Left lung (tissue), 10 donors: ENCODE data around the gene MAP3K15. TPM values are rescaled to one million over a fixed set of nuclear protein-coding genes. Genes with fewer than 3 reads are reported as not detected.

Experiments
- ATAC-seq: fragments of 200-7000 bp; cut with Tn5 transposase; one replicate; pipeline ENCODE4 v1.9.1; 2020; ENCODE audit warnings: moderate library complexity
- DNase-seq, 4 donors: peaks; one replicate each; pipeline ENCODE4 v3.0.0-alpha.2; 2013 to 2020
- H3K27ac ChIP-seq, 2 donors: fragments of 200-600 bp; sonication (generic) in 1 of 2; one replicate each; pipeline versions ENCODE4 v1.5.0 to v1.8.0; 2020 to 2021
- H3K27me3 ChIP-seq, 2 donors: fragments of 200-600 bp; sonication (generic) in 1 of 2; one replicate each; pipeline versions ENCODE4 v1.5.0 to v1.8.0; 2020 to 2021
- H3K36me3 ChIP-seq, 2 donors: fragments of 200-600 bp; sonication (generic) in 1 of 2; one replicate each; pipeline versions ENCODE4 v1.5.0 to v1.8.0; 2020 to 2021
- H3K4me1 ChIP-seq, 2 donors: fragments of 200-600 bp; one replicate each; pipeline ENCODE4 v1.8.0; 2021
- H3K4me3 ChIP-seq, 2 donors: fragments of 200-600 bp; sonication (generic) in 1 of 2; one replicate each; pipeline versions ENCODE4 v1.5.0 to v1.8.0; 2020 to 2021; ENCODE audit warnings: mild to moderate bottlenecking in 1 of 2
- H3K9me3 ChIP-seq, 2 donors: fragments of 200-600 bp; sonication (generic) in 1 of 2; one replicate each; pipeline versions ENCODE4 v1.5.0 to v1.8.0; 2020 to 2021
- CTCF ChIP-seq, 2 donors: fragments of 200-600 bp; sonication (generic) in 1 of 2; IDR thresholded peaks; one replicate each; pipeline versions ENCODE4 v1.5.0 to v1.8.0; 2021; ENCODE audit warnings: antibody characterized with exemption in 2 of 2
- intact Hi-C, 2 donors: fragments of 100-400 bp; cut with DNase I; formaldehyde crosslinking; loops; one replicate each; pipeline versions ENCODE4 v1.11.2 to v1.14.2; 2022
- polyA plus RNA-seq, 6 donors: library from polyadenylated mRNA; unstranded; fragments of 120-200 nt; gene quantifications; one replicate each; pipeline ENCODE4 v1.2.1, GENCODE V29; 2013; ENCODE audit not compliant: insufficient read length in 6 of 6
- total RNA-seq, 2 donors: library from RNA; stranded (reverse); fragmentation: NEBNext Ultra II Directional; extraction: Animal tissue kit (Norgen Biotek cat#: 25700); gene quantifications; one replicate each; pipeline ENCODE4 v1.2.1, GENCODE V29; 2021
- donor health status: DM: no; HTN: yes; CAD: no.
- donor health status: DM: no; HTN: no; CAD: no.

MAP3K15 gene
- total and polyA plus RNA-seq, 8 donors = 0.24 to 2.0 (median 1.6) TPM

- no peaks in the 10 kb centered on the region for H3K27me3 ChIP-seq
- TF ChIP-seq CTCF (IDR thresholded peaks at IDR 0.05) = no peak
- H3K4me1 ChIP-seq = no peaks in the 10 kb centered on the region
- DNase-seq (no peak), ATAC-seq (no peak)
- no peak overlapping the region for H3K4me3 ChIP-seq
- H3K27ac ChIP-seq = no peak overlapping the region
- intact Hi-C loops = no loop called here
- H3K36me3 ChIP-seq = peaks cover 0 to 30% of the 10 kb centered on the region in 2 donors
- no peaks in the 10 kb centered on the region for H3K9me3 ChIP-seq
Measured at GRCh38 chrX:19545651-19546050, 30.3 kb upstream of the MAP3K15 start.

- intact Hi-C loops = no loop called here
- Histone ChIP-seq H3K4me1 (no peaks in the 10 kb centered on the region), H3K4me3 (no peak overlapping the region), H3K36me3 (peaks cover 0 to 30% of the 10 kb centered on the region in 2 donors), H3K9me3 (no peaks in the 10 kb centered on the region), H3K27me3 (no peaks in the 10 kb centered on the region), H3K27ac (no peak overlapping the region)
- DNase-seq (peak in 2 of 4 donors; percentile 29 to 51), ATAC-seq (peak; percentile 95)
- peak; percentile 50 to 71 for TF ChIP-seq CTCF (IDR thresholded peaks at IDR 0.05)
Measured at GRCh38 chrX:19544693-19545305, 29.5 kb upstream of the MAP3K15 start.

GRCh38 chrX:19543951-19544381, 28.7 kb upstream of the MAP3K15 start:
- Histone ChIP-seq H3K9me3 (no peaks in the 10 kb centered on the region), H3K27me3 (no peaks in the 10 kb centered on the region), H3K4me1 (no peaks in the 10 kb centered on the region), H3K27ac (no peak overlapping the region), H3K4me3 (no peak overlapping the region), H3K36me3 (peaks cover 0 to 27% of the 10 kb centered on the region in 2 donors)
- intact Hi-C loops = no loop called here
- no peak for DNase-seq
- ATAC-seq = no peak
- no peak for TF ChIP-seq CTCF (IDR thresholded peaks at IDR 0.05)

GRCh38 chrX:19543020-19543715, 27.9 kb upstream of the MAP3K15 start:
- intact Hi-C loops = no loop called here
- H3K27me3 ChIP-seq = no peaks in the 10 kb centered on the region
- TF ChIP-seq CTCF (IDR thresholded peaks at IDR 0.05) = no peak
- H3K4me3 ChIP-seq = no peak overlapping the region
- DNase-seq = no peak
- peaks cover 0 to 21% of the 10 kb centered on the region in 2 donors for H3K36me3 ChIP-seq
- no peak for ATAC-seq
- no peaks in the 10 kb centered on the region for H3K9me3 ChIP-seq
- H3K27ac ChIP-seq = no peak overlapping the region
- no peaks in the 10 kb centered on the region for H3K4me1 ChIP-seq

GRCh38 chrX:19541931-19542330, 26.6 kb upstream of the MAP3K15 start:
- Histone ChIP-seq H3K36me3 (peaks cover 0 to 27% of the 10 kb centered on the region in 2 donors), H3K27me3 (no peaks in the 10 kb centered on the region), H3K4me3 (no peak overlapping the region), H3K9me3 (no peaks in the 10 kb centered on the region), H3K4me1 (no peaks in the 10 kb centered on the region), H3K27ac (no peak overlapping the region)
- intact Hi-C loops = no loop called here
- DNase-seq = no peak
- TF ChIP-seq CTCF (IDR thresholded peaks at IDR 0.05) = no peak
- ATAC-seq = no peak
